T47D (cell line): ENCODE data around the gene CLIC3.

Experiments used
- DNase-seq, 2 experiments: peaks; one replicate each; pipeline versions ENCODE4 v3.0.0 to v3.0.0-alpha.2; 2011 to 2012; ENCODE audit warnings: low read depth in 1 of 2, low spot score in 1 of 2
- JUND ChIP-seq: IDR thresholded peaks from 2 replicates; pipeline ENCODE4 v1.6.1; 2012; ENCODE audit warnings: low read depth
- in situ Hi-C: cut with HindIII; loops from 2 replicates; pipeline ENCODE4 v1.10.0; 2016; ENCODE audit warnings: low sequenced_read_pairs, low pct_unique_long_range_greater_than_20kb

CLIC3 gene

GRCh38 chr9:136956604-136957003 is 39.8 kb downstream of the CLIC3 start:
- DNase-seq: no peak
- TF ChIP-seq JUND: no peak
- in situ Hi-C loops: no loop called here

- TF ChIP-seq JUND: no peak
- in situ Hi-C loops: no loop called here
- DNase-seq: no peak
Observed at GRCh38 chr9:136955943-136956335, 40.4 kb downstream of the CLIC3 start.

- in situ Hi-C loops: no loop called here
- no peak for TF ChIP-seq JUND
- DNase-seq: no peak
Observed at GRCh38 chr9:136955202-136955942, 41.0 kb downstream of the CLIC3 start.

- in situ Hi-C loops: no loop called here
Observed at GRCh38 chr9:136954270-136955083, 41.9 kb downstream of the CLIC3 start.

GRCh38 chr9:136953771-136954269 is 42.5 kb downstream of the CLIC3 start:
- TF ChIP-seq JUND: no peak
- in situ Hi-C loops: no loop called here

More at GRCh38 chr9:136954270-136955083, 41.9 kb downstream of the CLIC3 start:
- no peak for DNase-seq
- TF ChIP-seq JUND: no peak

GRCh38 chr9:136952876-136953770 is 43.2 kb downstream of the CLIC3 start:
- no peak for DNase-seq
- no peak for TF ChIP-seq JUND
- in situ Hi-C loops: no loop called here

More at GRCh38 chr9:136953771-136954269, 42.5 kb downstream of the CLIC3 start:
- DNase-seq: no peak

GRCh38 chr9:136952321-136952850 is 44.0 kb downstream of the CLIC3 start:
- in situ Hi-C loops: no loop called here
- no peak for DNase-seq

GRCh38 chr9:136951541-136952320 is 44.6 kb downstream of the CLIC3 start, which contains the start of gene LCN12:
Gene LCN12, plus strand, starts transcription at chr9:136952273. Its CDS starts 55 bp downstream, at chr9:136952328.
- TF ChIP-seq JUND: no peak
- DNase-seq: no peak
- in situ Hi-C loops: no loop called here

More at GRCh38 chr9:136952321-136952850, 44.0 kb downstream of the CLIC3 start:
- TF ChIP-seq JUND: no peak

GRCh38 chr9:136950656-136951276 is 45.6 kb downstream of the CLIC3 start:
- no peak for TF ChIP-seq JUND
- in situ Hi-C loops: no loop called here
- peak in 1 of 2 experiments; percentile 61 for DNase-seq

GRCh38 chr9:136949817-136950655 is 46.3 kb downstream of the CLIC3 start:
- TF ChIP-seq JUND: no peak
- DNase-seq: peak; percentile 99 to 100
- in situ Hi-C loops: no loop called here
